ENCODE results near the gene TIGIT.

Gene TIGIT

GRCh38 chr3:114286266-114286665, 7.6 kb upstream of the TIGIT start:
- Histone ChIP-seq H3K4me3 (ENCODE audit: low read depth in 1 of 2, low read length in 1 of 2) (no peak overlapping the region), H3K4me1 (ENCODE audit: control insufficient read depth in 1 of 2, insufficient read depth in 1 of 2, low read depth in 1 of 2, low read length in 1 of 2) (no peaks in the 10 kb centered on the region), H3K27ac (no peak overlapping the region), H3K9me3 (no peaks in the 10 kb centered on the region), H3K36me3 (no peaks in the 10 kb centered on the region), H3K27me3 (peaks cover 2% of the 10 kb centered on the region)
- TF ChIP-seq CTCF (IDR thresholded peaks at IDR 0.05): no peak

GRCh38 chr3:114290911-114291901, 2.6 kb upstream of the TIGIT start:
- H3K4me1 ChIP-seq (ENCODE audit: control insufficient read depth in 1 of 2, insufficient read depth in 1 of 2, low read depth in 1 of 2, low read length in 1 of 2): peaks cover 0 to 2% of the 10 kb centered on the region in 2 experiments

GRCh38 chr3:114294940-114295480, 1.2 kb downstream of the TIGIT start:
- Histone ChIP-seq H3K27me3 (peaks cover 6% of the 10 kb centered on the region), H3K27ac (no peak overlapping the region), H3K36me3 (no peaks in the 10 kb centered on the region), H3K4me1 (ENCODE audit: control insufficient read depth in 1 of 2, insufficient read depth in 1 of 2, low read depth in 1 of 2, low read length in 1 of 2) (peaks cover 0 to 12% of the 10 kb centered on the region in 2 experiments), H3K4me3 (ENCODE audit: low read depth in 1 of 2, low read length in 1 of 2) (no peak overlapping the region), H3K9me3 (no peaks in the 10 kb centered on the region)
- TF ChIP-seq CTCF (IDR thresholded peaks at IDR 0.05): no peak

More at GRCh38 chr3:114290911-114291901, 2.6 kb upstream of the TIGIT start:
- peak; percentile 77 for TF ChIP-seq CTCF (IDR thresholded peaks at IDR 0.05)
- Histone ChIP-seq H3K27me3 (peaks cover 6% of the 10 kb centered on the region), H3K4me3 (ENCODE audit: low read depth in 1 of 2, low read length in 1 of 2) (no peak overlapping the region), H3K36me3 (no peaks in the 10 kb centered on the region), H3K27ac (no peak overlapping the region), H3K9me3 (no peaks in the 10 kb centered on the region)

- H3K27ac ChIP-seq: no peak overlapping the region
- no peaks in the 10 kb centered on the region for H3K9me3 ChIP-seq
- no peak overlapping the region for H3K4me3 ChIP-seq (ENCODE audit: low read depth in 1 of 2, low read length in 1 of 2)
- peaks cover 0 to 12% of the 10 kb centered on the region in 2 experiments for H3K4me1 ChIP-seq (ENCODE audit: control insufficient read depth in 1 of 2, insufficient read depth in 1 of 2, low read depth in 1 of 2, low read length in 1 of 2)
- H3K27me3 ChIP-seq: peaks cover 6% of the 10 kb centered on the region
- H3K36me3 ChIP-seq: no peaks in the 10 kb centered on the region
- TF ChIP-seq CTCF (IDR thresholded peaks at IDR 0.05): no peak
These were observed 2.1 kb downstream of the TIGIT start for GRCh38 chr3:114295946-114296345.

- no peaks in the 10 kb centered on the region for H3K36me3 ChIP-seq
- TF ChIP-seq CTCF (IDR thresholded peaks at IDR 0.05): no peak
- H3K4me1 ChIP-seq (ENCODE audit: control insufficient read depth in 1 of 2, insufficient read depth in 1 of 2, low read depth in 1 of 2, low read length in 1 of 2): peaks cover 0 to 12% of the 10 kb centered on the region in 2 experiments
- H3K9me3 ChIP-seq: no peaks in the 10 kb centered on the region
- H3K4me3 ChIP-seq (ENCODE audit: low read depth in 1 of 2, low read length in 1 of 2): no peak overlapping the region
- H3K27ac ChIP-seq: no peak overlapping the region
- H3K27me3 ChIP-seq: peaks cover 11% of the 10 kb centered on the region
These were observed 5.6 kb downstream of the TIGIT start for GRCh38 chr3:114299421-114299820.

Measured in neutrophil (primary cell).